Measurements from ENCODE around the gene NR0B2.

The NR0B2 gene

GRCh38 chr1:26911399-26912146 lies 2.2 kb downstream of the NR0B2 start:
- H4K8ac ChIP-seq (ENCODE audit: low read length), result no peak overlapping the region
- no peak overlapping the region for H3K4me2 ChIP-seq (ENCODE audit: low read length, poor library complexity, severe bottlenecking)
- no peak overlapping the region for H3K14ac ChIP-seq (ENCODE audit: low read length in 2 of 2)
- H2BK5ac ChIP-seq (ENCODE audit: low read depth, low read length, poor library complexity, severe bottlenecking), result no peak overlapping the region
- no peak overlapping the region for H3K4ac ChIP-seq (ENCODE audit: low read depth in 1 of 2, low read length in 2 of 2)
- no peak overlapping the region for H3K4me3 ChIP-seq (ENCODE audit: insufficient read depth in 1 of 2, low read depth in 1 of 2, low read length in 2 of 2)
- peaks cover 12% of the 10 kb centered on the region for H3K4me1 ChIP-seq (ENCODE audit: control insufficient read depth, insufficient read depth, low read depth, low read length)
- no peak overlapping the region for H3K18ac ChIP-seq (ENCODE audit: low read depth in 1 of 2, low read length in 2 of 2)
- H2BK15ac ChIP-seq (ENCODE audit: low read depth, poor library complexity, severe bottlenecking), result no peak overlapping the region
- H4K91ac ChIP-seq (ENCODE audit: low read length), result no peak overlapping the region
- no peaks in the 10 kb centered on the region for H3K27me3 ChIP-seq (ENCODE audit: control insufficient read depth in 1 of 2, insufficient read depth in 1 of 2, low read length in 2 of 2)
- H2BK120ac ChIP-seq (ENCODE audit: low read depth, low read length), result no peak overlapping the region
- no peak overlapping the region for H3K9ac ChIP-seq (ENCODE audit: low read length)
- peak overlapping the region; percentile 14 for H2AK5ac ChIP-seq (ENCODE audit: low read length, severe bottlenecking)
- H3K36me3 ChIP-seq (ENCODE audit: control insufficient read depth in 1 of 2, insufficient read depth in 2 of 2, low read depth in 1 of 2, low read length in 2 of 2), result peaks cover 0 to 4% of the 10 kb centered on the region in 2 experiments
- no peaks in the 10 kb centered on the region for H3K9me3 ChIP-seq (ENCODE audit: control insufficient read depth, low read length)
- H3K23ac ChIP-seq (ENCODE audit: low read length in 2 of 2), result no peak overlapping the region
- H2BK12ac ChIP-seq (ENCODE audit: low read length in 2 of 2), result no peak overlapping the region
- no peaks in the 10 kb centered on the region for H3K79me1 ChIP-seq (replicated peaks; ENCODE audit: low read length, poor library complexity, severe bottlenecking)
- no peak overlapping the region for H3K27ac ChIP-seq (ENCODE audit: low read length, poor library complexity, severe bottlenecking)
- no peak for DNase-seq
- WGBS, result 90% methylated on average over 7 of the region's 8 CpGs
- H2AFZ ChIP-seq (ENCODE audit: low read depth, low read length), result no peak overlapping the region

- H2BK120ac ChIP-seq (ENCODE audit: low read depth, low read length), result no peak overlapping the region
- peaks cover 0 to 4% of the 10 kb centered on the region in 2 experiments for H3K36me3 ChIP-seq (ENCODE audit: control insufficient read depth in 1 of 2, insufficient read depth in 2 of 2, low read depth in 1 of 2, low read length in 2 of 2)
- H2BK15ac ChIP-seq (ENCODE audit: low read depth, poor library complexity, severe bottlenecking), result no peak overlapping the region
- H3K9ac ChIP-seq (ENCODE audit: low read length), result no peak overlapping the region
- no peak overlapping the region for H4K8ac ChIP-seq (ENCODE audit: low read length)
- H4K91ac ChIP-seq (ENCODE audit: low read length), result no peak overlapping the region
- no peak overlapping the region for H2BK12ac ChIP-seq (ENCODE audit: low read length in 2 of 2)
- H2BK5ac ChIP-seq (ENCODE audit: low read depth, low read length, poor library complexity, severe bottlenecking), result no peak overlapping the region
- H3K27ac ChIP-seq (ENCODE audit: low read length, poor library complexity, severe bottlenecking), result no peak overlapping the region
- no peak overlapping the region for H3K4ac ChIP-seq (ENCODE audit: low read depth in 1 of 2, low read length in 2 of 2)
- no peak overlapping the region for H2AK5ac ChIP-seq (ENCODE audit: low read length, severe bottlenecking)
- H3K9me3 ChIP-seq (ENCODE audit: control insufficient read depth, low read length), result no peaks in the 10 kb centered on the region
- no peak for DNase-seq
- no peak overlapping the region for H3K14ac ChIP-seq (ENCODE audit: low read length in 2 of 2)
- no peaks in the 10 kb centered on the region for H3K27me3 ChIP-seq (ENCODE audit: control insufficient read depth in 1 of 2, insufficient read depth in 1 of 2, low read length in 2 of 2)
- no peak overlapping the region for H3K18ac ChIP-seq (ENCODE audit: low read depth in 1 of 2, low read length in 2 of 2)
- no peak overlapping the region for H3K4me3 ChIP-seq (ENCODE audit: insufficient read depth in 1 of 2, low read depth in 1 of 2, low read length in 2 of 2)
- no peak overlapping the region for H3K4me2 ChIP-seq (ENCODE audit: low read length, poor library complexity, severe bottlenecking)
- H3K23ac ChIP-seq (ENCODE audit: low read length in 2 of 2), result no peak overlapping the region
- peaks cover 12% of the 10 kb centered on the region for H3K4me1 ChIP-seq (ENCODE audit: control insufficient read depth, insufficient read depth, low read depth, low read length)
- WGBS, result 90% methylated on average over 4 of the region's 4 CpGs
- H2AFZ ChIP-seq (ENCODE audit: low read depth, low read length), result no peak overlapping the region
- no peaks in the 10 kb centered on the region for H3K79me1 ChIP-seq (replicated peaks; ENCODE audit: low read length, poor library complexity, severe bottlenecking)
Measured at GRCh38 chr1:26910343-26911160, 3.2 kb downstream of the NR0B2 start.

GRCh38 chr1:26909951-26910342 lies 3.8 kb downstream of the NR0B2 start:
- Histone ChIP-seq H3K9ac (ENCODE audit: low read length) (no peak overlapping the region), H3K23ac (ENCODE audit: low read length in 2 of 2) (no peak overlapping the region), H2BK5ac (ENCODE audit: low read depth, low read length, poor library complexity, severe bottlenecking) (no peak overlapping the region), H3K4me3 (ENCODE audit: insufficient read depth in 1 of 2, low read depth in 1 of 2, low read length in 2 of 2) (no peak overlapping the region), H3K36me3 (ENCODE audit: control insufficient read depth in 1 of 2, insufficient read depth in 2 of 2, low read depth in 1 of 2, low read length in 2 of 2) (peaks cover 0 to 4% of the 10 kb centered on the region in 2 experiments), H3K79me1 (replicated peaks; ENCODE audit: low read length, poor library complexity, severe bottlenecking) (no peaks in the 10 kb centered on the region), H2AK5ac (ENCODE audit: low read length, severe bottlenecking) (no peak overlapping the region), H3K27ac (ENCODE audit: low read length, poor library complexity, severe bottlenecking) (no peak overlapping the region), H3K18ac (ENCODE audit: low read depth in 1 of 2, low read length in 2 of 2) (no peak overlapping the region), H2BK12ac (ENCODE audit: low read length in 2 of 2) (no peak overlapping the region), H3K9me3 (ENCODE audit: control insufficient read depth, low read length) (no peaks in the 10 kb centered on the region), H4K91ac (ENCODE audit: low read length) (no peak overlapping the region), H2AFZ (ENCODE audit: low read depth, low read length) (no peak overlapping the region), H4K8ac (ENCODE audit: low read length) (no peak overlapping the region), H2BK120ac (ENCODE audit: low read depth, low read length) (no peak overlapping the region), H3K4ac (ENCODE audit: low read depth in 1 of 2, low read length in 2 of 2) (no peak overlapping the region), H3K4me2 (ENCODE audit: low read length, poor library complexity, severe bottlenecking) (no peak overlapping the region), H2BK15ac (ENCODE audit: low read depth, poor library complexity, severe bottlenecking) (no peak overlapping the region), H3K14ac (ENCODE audit: low read length in 2 of 2) (peak overlapping the region in 1 of 2 experiments; percentile 38), H3K4me1 (ENCODE audit: control insufficient read depth, insufficient read depth, low read depth, low read length) (peaks cover 12% of the 10 kb centered on the region), H3K27me3 (ENCODE audit: control insufficient read depth in 1 of 2, insufficient read depth in 1 of 2, low read length in 2 of 2) (no peaks in the 10 kb centered on the region)
- DNase-seq, result no peak
- 89% methylated on average over 3 of the region's 3 CpGs for WGBS
